ENCODE results near the gene PODNL1. TPM values are rescaled to one million over a fixed set of nuclear protein-coding genes. Genes with fewer than 3 reads are reported as not detected.
"Not testable (repeated sequence)": the region's sequence is repeated elsewhere in the genome, so short reads cannot be mapped to it uniquely, and the experiment has no call there.

Gene PODNL1
- polyA plus RNA-seq, 6 donors from 2014 or later = not detected

DNA sequence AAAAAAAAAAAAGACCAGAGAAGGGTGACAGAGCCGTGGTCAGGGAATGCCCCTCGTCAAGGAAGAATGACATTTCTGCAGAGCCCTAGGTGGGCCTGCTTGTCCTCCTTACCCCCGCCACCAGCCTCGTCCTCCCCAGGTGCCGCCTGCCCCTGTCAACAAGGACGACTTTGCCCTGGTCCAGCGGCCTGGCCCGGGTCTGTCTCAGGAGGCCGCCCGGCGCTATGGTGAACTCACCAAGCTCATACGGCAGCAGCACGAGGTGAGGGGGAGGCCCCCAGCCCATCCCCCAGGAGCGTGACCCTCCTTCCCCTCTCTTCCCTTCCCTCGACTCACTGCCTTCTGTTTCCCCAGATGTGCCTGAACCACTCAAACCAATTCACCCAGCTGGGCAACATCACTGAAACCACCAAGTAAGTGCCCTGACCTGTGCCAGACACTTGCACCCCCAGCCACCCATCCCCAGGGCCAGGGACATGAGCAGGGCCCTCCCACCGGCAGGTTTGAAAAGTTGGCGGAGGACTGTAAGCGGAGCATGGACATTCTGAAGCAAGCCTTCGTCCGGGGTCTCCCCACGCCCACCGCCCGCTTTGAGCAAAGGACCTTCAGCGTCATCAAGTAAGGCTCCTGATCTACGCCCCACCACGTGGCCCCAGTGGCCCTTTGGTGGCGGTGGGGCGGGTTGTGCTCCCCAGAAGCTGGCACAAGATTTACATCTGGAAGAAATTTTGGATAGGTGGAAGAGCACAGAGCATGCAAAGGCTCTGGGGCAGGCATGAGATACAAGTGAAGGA lies 14.8 kb downstream of the PODNL1 start:
- Mint-ChIP-seq H3K4me3 (peak overlapping the region in 1 of 8 donors; percentile 13), H3K27me3 (no peaks in the 10 kb centered on the region), H3K4me1 (peaks cover 0 to 8% (median 5%) of the 10 kb centered on the region in 3 donors), H3K36me3 (peaks cover 12 to 28% of the 10 kb centered on the region in 2 donors), H3K27ac (no peak overlapping the region), H3K9me3 (peaks cover 0 to 5% (median 0%) of the 10 kb centered on the region in 7 donors)
- ATAC-seq (ENCODE audit: low read depth in 2 of 2) = no peak
- DNase-seq = no peak

GRCh38 chr19:13922118-13922517 lies 16.1 kb downstream of the PODNL1 start:
- not testable (repeated sequence) for ATAC-seq (ENCODE audit: low read depth in 2 of 2); DNase-seq
- H3K36me3 Mint-ChIP-seq = peaks cover 12 to 26% of the 10 kb centered on the region in 2 donors

DNA sequence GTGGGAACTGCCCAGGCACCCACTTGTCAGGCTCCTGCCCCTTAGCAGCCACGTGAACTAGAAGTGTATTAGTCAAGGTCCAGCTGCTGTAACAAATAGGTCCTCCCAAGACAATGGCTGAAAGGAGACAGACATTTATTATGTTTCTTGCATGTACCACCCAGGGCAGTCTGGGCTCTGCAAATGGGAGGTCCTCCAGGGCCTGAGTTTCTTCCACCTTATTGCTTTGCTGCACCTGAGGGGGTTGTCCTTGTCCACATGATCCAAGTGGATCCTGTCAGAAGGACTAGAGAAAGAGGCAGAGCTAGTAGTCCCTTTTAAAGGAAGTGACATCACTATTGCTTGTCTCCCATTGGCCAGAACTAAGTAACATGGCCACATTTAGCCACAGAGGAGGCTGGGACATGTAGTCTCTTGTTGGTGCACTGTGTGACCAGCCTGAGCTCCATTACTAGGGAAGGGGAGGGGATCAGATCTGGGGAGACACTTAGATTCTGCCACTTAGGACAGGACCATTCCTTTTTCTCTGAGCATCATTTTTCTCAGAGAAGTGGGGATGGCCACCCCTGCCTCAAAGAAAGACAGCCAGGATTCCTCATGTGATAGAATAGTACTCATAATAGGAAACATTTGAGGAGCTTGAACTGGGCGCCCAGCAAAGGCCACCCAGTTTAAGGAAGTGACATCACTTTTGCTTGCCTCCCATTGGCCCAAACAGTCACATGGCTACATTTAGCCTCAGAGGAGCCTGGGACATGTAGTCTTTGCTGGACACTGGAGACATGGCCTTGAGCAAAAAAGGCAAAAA lies 17.1 kb downstream of the PODNL1 start:
- H3K27me3 Mint-ChIP-seq = no peaks in the 10 kb centered on the region
- peak; percentile 74 to 77 for ATAC-seq (ENCODE audit: low read depth in 2 of 2)
- DNase-seq = no peak
- peak overlapping the region in 1 of 6 donors; percentile 54 for H3K27ac Mint-ChIP-seq
- peaks cover 0 to 5% (median 0%) of the 10 kb centered on the region in 7 donors for H3K9me3 Mint-ChIP-seq
- H3K36me3 Mint-ChIP-seq = peaks cover 12 to 26% of the 10 kb centered on the region in 2 donors
- H3K4me3 Mint-ChIP-seq = no peak overlapping the region
- peaks cover 0 to 8% (median 5%) of the 10 kb centered on the region in 3 donors for H3K4me1 Mint-ChIP-seq

More at GRCh38 chr19:13922118-13922517, 16.1 kb downstream of the PODNL1 start:
- H3K27ac Mint-ChIP-seq = peak overlapping the region in 1 of 6 donors; percentile 48
- not testable (repeated sequence) for H3K9me3 Mint-ChIP-seq, H3K27me3 Mint-ChIP-seq, H3K4me1 Mint-ChIP-seq, H3K4me3 Mint-ChIP-seq

- Mint-ChIP-seq H3K4me3 (no peak overlapping the region), H3K36me3 (peaks cover 12 to 26% of the 10 kb centered on the region in 2 donors), H3K4me1 (peaks cover 0 to 8% (median 5%) of the 10 kb centered on the region in 3 donors), H3K27me3 (no peaks in the 10 kb centered on the region), H3K27ac (peak overlapping the region in 1 of 6 donors; percentile 56), H3K9me3 (peaks cover 0 to 5% (median 0%) of the 10 kb centered on the region in 7 donors)
- no peak for ATAC-seq (ENCODE audit: low read depth in 2 of 2)
- DNase-seq = no peak
These were observed 17.7 kb downstream of the PODNL1 start for GRCh38 chr19:13920524-13920923.

- Mint-ChIP-seq H3K9me3 (peaks cover 0 to 5% (median 0%) of the 10 kb centered on the region in 7 donors), H3K27me3 (no peaks in the 10 kb centered on the region), H3K36me3 (peaks cover 7 to 18% of the 10 kb centered on the region in 2 donors), H3K27ac (no peak overlapping the region), H3K4me3 (no peak overlapping the region), H3K4me1 (peaks cover 0 to 8% (median 5%) of the 10 kb centered on the region in 3 donors)
- DNase-seq = no peak
- ATAC-seq (ENCODE audit: low read depth in 2 of 2) = no peak
These were observed 19.3 kb downstream of the PODNL1 start for GRCh38 chr19:13918726-13919411.

GRCh38 chr19:13917888-13918406 lies 20.3 kb downstream of the PODNL1 start:
- Mint-ChIP-seq H3K27ac (peak overlapping the region in 1 of 6 donors; percentile 70), H3K4me3 (no peak overlapping the region), H3K9me3 (peaks cover 0 to 5% (median 0%) of the 10 kb centered on the region in 7 donors), H3K27me3 (no peaks in the 10 kb centered on the region), H3K4me1 (peaks cover 0 to 8% (median 5%) of the 10 kb centered on the region in 3 donors), H3K36me3 (peaks cover 7 to 18% of the 10 kb centered on the region in 2 donors)
- ATAC-seq (ENCODE audit: low read depth in 2 of 2) (no peak), DNase-seq (no peak)

- no peaks in the 10 kb centered on the region for H3K27me3 Mint-ChIP-seq
- no peak for ATAC-seq (ENCODE audit: low read depth in 2 of 2)
- H3K36me3 Mint-ChIP-seq = no peaks in the 10 kb centered on the region
- H3K4me1 Mint-ChIP-seq = no peaks in the 10 kb centered on the region
- H3K27ac Mint-ChIP-seq = no peak overlapping the region
- H3K9me3 Mint-ChIP-seq = no peaks in the 10 kb centered on the region
- H3K4me3 Mint-ChIP-seq = peak overlapping the region in 1 of 8 donors; percentile 15
- no peak for DNase-seq
These were observed 23.4 kb downstream of the PODNL1 start for GRCh38 chr19:13914777-13915176.

GRCh38 chr19:13913352-13913751 lies 24.9 kb downstream of the PODNL1 start:
- ATAC-seq (ENCODE audit: low read depth in 2 of 2) = no peak
- no peak overlapping the region for H3K4me3 Mint-ChIP-seq
- no peaks in the 10 kb centered on the region for H3K36me3 Mint-ChIP-seq
- no peaks in the 10 kb centered on the region for H3K27me3 Mint-ChIP-seq
- no peaks in the 10 kb centered on the region for H3K4me1 Mint-ChIP-seq
- H3K27ac Mint-ChIP-seq = no peak overlapping the region
- no peak for DNase-seq
- H3K9me3 Mint-ChIP-seq = no peaks in the 10 kb centered on the region

DNA sequence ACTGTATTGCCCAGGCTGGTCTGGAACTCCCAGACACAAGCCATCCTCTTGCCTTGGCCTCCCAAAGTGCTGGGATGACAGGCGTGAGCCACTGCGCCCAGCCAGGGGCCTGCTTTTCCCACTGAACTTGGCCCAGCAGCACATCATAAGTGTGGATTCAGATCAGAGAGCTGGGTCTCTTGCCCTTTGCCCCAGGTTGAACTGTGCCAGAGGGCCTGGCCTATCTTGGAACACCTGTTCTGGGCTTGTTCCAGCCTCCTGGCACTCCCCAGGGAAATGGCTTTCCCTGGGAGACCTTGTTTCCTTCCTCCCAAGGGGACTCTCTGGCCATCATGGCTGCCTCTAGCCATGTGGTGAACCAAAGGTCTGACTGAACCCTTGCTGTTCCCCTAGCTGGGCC lies 28.8 kb downstream of the PODNL1 start:
- Mint-ChIP-seq H3K4me1 (peaks cover 10 to 13% (median 12%) of the 10 kb centered on the region in 3 donors), H3K27ac (no peak overlapping the region), H3K36me3 (no peaks in the 10 kb centered on the region), H3K4me3 (peak overlapping the region in 1 of 8 donors; percentile 25), H3K9me3 (no peaks in the 10 kb centered on the region), H3K27me3 (no peaks in the 10 kb centered on the region)
- no peak for DNase-seq
- ATAC-seq (ENCODE audit: low read depth in 2 of 2) = no peak

GRCh38 chr19:13908674-13909073 lies 29.5 kb downstream of the PODNL1 start:
- ATAC-seq (ENCODE audit: low read depth in 2 of 2) = no peak
- Mint-ChIP-seq H3K4me3 (peak overlapping the region in 2 of 8 donors; percentile 15 to 67), H3K27ac (peak overlapping the region in 1 of 6 donors; percentile 81), H3K4me1 (peaks cover 10 to 13% (median 12%) of the 10 kb centered on the region in 3 donors), H3K36me3 (no peaks in the 10 kb centered on the region), H3K27me3 (no peaks in the 10 kb centered on the region), H3K9me3 (no peaks in the 10 kb centered on the region)
- DNase-seq = no peak

DNA sequence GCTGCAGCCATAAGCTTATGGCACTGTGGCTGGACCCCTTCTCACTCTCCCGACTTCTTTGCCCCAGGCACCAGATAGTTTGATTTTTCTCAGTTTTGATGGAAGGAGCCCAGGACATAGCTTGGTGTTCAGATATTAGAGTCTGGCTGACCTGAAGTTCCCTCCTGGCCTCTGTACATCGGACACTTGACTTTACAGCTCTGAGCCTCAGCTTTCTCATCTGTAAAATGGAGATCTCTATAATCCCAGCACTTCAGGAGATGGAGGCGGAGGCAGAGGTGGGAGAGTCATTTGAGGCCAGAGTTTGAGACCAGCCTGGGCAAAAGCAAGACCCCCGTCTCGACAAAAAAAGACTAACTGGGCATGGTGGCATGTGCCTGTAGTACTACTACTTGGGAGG lies 31.3 kb downstream of the PODNL1 start:
- H3K9me3 Mint-ChIP-seq = no peaks in the 10 kb centered on the region
- peaks cover 10 to 13% (median 12%) of the 10 kb centered on the region in 3 donors for H3K4me1 Mint-ChIP-seq
- H3K27ac Mint-ChIP-seq = peak overlapping the region in 1 of 6 donors; percentile 90

GRCh38 chr19:13906521-13906904 lies 31.7 kb downstream of the PODNL1 start:
- H3K4me3 Mint-ChIP-seq = peak overlapping the region; percentile 74 to 91 (median 86)
- peak overlapping the region in 2 of 6 donors; percentile 20 to 90 for H3K27ac Mint-ChIP-seq
- H3K9me3 Mint-ChIP-seq = no peaks in the 10 kb centered on the region
- H3K27me3 Mint-ChIP-seq = no peaks in the 10 kb centered on the region
- H3K4me1 Mint-ChIP-seq = peaks cover 10 to 13% (median 12%) of the 10 kb centered on the region in 3 donors
- ATAC-seq (ENCODE audit: low read depth in 2 of 2) = peak; percentile 11 to 15
- DNase-seq = no peak
- no peaks in the 10 kb centered on the region for H3K36me3 Mint-ChIP-seq

More for the DNA sequence above, 31.3 kb downstream of the PODNL1 start:
- ATAC-seq (ENCODE audit: low read depth in 2 of 2) (no peak), DNase-seq (no peak)
- no peaks in the 10 kb centered on the region for H3K27me3 Mint-ChIP-seq
- H3K4me3 Mint-ChIP-seq = peak overlapping the region; percentile 74 to 91 (median 86)
- H3K36me3 Mint-ChIP-seq = no peaks in the 10 kb centered on the region

Measured in naive B cell (primary cell).